GM21390 (cell line): ENCODE measurements around the gene SLC16A11.
"Not testable (repeated sequence)": the region's sequence is repeated elsewhere in the genome, so short reads cannot be mapped to it uniquely, and the experiment has no call there.

Experiments
- ATAC-seq: cut with Tn5 transposase; IDR thresholded peaks from one replicate; pipeline ENCODE4 v1.9.1; 2021; ENCODE audit not compliant: unreplicated experiment

SLC16A11 gene, protein sequence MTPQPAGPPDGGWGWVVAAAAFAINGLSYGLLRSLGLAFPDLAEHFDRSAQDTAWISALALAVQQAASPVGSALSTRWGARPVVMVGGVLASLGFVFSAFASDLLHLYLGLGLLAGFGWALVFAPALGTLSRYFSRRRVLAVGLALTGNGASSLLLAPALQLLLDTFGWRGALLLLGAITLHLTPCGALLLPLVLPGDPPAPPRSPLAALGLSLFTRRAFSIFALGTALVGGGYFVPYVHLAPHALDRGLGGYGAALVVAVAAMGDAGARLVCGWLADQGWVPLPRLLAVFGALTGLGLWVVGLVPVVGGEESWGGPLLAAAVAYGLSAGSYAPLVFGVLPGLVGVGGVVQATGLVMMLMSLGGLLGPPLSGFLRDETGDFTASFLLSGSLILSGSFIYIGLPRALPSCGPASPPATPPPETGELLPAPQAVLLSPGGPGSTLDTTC

DNA sequence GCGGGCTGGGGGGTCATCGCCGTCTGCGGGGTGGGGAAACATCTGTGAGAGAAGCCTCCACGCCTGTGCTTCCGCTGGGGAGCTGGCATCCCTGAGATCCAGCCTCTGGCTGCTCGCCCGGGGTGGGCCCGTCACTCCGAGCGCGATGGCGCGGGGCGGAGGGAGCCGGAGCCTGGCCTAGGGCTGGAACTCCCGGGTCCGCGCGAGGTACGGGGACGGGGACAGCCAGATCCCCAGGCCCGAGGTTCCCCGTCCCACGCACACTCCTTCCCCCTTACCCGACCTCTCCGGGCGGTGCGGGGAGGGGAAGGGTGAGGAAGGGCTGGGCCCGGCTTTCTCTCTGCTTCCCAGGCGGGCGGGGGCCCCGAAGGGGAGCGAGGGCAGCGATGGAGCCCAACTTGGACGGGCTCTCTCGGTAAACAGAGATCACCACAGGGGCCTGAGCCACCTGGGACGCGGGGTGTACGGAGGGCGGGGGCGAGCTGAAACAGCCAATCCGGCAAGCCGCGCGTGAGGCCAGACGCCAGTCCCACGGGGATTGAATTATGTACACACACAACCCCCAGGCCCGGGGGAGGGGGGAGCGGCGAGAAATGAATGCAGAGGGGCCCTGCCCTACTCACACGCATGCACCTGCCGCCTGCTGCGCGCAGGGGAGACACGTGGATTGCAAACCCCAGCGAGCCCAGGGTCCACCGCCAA, at the start of gene SLC16A11:
Gene SLC16A11, minus strand, starts transcription at position 596 of the 702 bp plus-strand sequence. Its CDS starts 579 bp downstream, at position 17.
- no peak for ATAC-seq

DNA sequence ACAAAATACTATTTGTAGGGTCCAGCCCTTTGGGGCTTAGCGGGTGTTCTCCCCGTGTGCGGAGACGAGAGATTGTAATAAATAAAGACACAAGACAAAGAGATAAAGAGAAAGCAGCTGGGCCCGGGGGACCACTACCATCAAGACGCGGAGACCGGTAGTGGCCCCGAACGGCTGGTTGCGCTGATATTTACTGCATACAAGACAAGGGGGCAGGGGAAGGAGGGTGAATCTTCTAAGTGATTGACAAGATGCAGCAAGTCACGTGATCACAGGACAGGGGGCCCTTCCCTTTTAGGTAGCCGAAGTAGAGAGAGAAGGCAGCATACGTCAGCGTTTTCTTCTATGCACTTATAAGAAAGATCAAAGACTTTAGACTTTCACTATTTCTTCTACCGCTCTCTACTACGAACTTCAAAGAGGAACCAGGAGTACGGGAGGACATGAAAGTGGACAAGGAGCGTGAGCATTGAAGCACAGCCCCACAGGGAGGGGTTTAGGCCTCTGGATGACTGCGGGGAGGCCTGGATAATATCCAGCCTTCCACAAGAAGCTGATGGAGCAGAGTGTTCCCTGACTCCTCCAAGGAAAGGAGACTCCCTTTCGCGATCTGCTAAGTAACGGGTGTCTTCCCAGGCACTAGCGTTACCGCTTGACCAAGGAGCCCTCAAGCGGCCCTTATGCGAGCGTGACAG, 47.6 kb upstream of the SLC16A11 start:
- ATAC-seq, result not testable (repeated sequence)

DNA sequence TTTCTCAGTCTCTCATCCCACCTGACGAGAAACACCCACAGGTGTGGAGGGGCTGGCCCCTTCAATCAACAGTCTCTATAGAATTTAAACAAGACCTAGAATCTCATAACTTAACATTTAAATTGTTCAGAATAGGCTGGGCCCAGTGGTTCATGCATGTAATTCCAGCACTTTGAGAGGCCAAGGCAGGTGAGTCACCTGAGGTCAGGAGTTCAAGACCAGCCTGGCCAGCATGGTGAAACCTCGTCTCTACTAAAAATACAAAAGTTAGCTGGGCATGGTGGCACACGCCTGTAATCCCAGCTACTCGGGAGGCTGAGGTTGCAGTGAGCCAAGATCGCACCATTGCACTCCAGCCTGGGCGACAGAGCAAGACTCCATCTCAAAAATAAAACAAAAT, 45.7 kb upstream of the SLC16A11 start:
- ATAC-seq, result not testable (repeated sequence)

DNA sequence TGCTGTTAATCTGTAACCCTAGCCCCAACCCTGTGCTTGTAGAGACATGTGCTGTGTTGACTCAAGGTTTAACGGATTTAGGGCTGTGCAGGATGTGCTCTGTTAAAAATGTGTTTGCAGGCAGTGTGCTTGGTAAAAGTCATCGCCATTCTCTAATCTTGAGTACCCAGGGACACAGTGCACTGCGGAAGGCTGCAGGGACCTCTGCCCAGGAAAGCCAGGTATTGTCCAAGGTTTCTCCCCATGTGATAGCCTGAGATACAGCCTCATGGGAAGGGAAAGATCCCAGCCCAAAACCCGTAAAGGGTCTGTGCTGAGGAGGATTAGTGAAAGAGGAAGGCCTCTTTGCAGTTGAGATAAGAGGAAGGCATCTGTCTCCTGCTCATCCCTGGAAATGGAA, 44.5 kb upstream of the SLC16A11 start:
- not testable (repeated sequence) for ATAC-seq

DNA sequence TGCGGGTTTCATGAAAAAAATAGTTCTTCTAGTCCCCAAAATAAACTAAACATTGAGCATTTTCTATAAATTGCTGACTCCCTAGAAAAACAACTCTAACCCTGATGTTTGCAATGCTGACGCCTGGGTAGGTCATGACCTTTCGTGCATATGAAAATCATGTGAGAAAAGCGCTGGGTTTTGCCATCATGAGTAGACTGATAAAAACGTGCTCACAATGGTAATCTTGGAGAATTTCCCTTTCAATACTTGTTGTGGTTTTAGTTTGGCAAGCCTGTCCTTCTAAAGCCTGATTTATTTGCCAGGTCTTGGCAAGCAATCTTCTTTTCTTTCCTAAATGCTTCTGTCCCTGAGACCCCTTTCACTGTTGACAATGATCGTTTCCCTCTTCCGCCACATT, 40.2 kb upstream of the SLC16A11 start:
- no peak for ATAC-seq

DNA sequence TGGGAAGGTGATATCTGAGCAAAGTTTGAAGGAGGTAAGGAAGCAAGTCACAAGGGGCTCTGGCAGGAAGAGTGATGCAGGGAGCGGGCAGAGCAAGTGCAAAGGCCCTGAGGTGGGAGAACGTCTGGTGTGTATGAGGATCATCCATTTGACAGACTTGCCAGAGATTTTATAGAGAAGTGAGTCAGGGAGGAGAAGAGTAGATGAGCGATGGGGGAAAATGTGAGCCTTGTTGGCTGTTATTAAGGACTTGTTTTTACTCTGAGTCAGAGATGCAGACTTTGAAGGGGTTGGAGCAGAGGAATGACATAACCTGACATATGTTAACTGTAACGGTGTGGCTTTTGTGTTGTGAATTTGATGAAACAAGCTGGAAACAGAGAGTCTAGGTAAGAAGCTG, 39.7 kb upstream of the SLC16A11 start:
- ATAC-seq, result no peak

DNA sequence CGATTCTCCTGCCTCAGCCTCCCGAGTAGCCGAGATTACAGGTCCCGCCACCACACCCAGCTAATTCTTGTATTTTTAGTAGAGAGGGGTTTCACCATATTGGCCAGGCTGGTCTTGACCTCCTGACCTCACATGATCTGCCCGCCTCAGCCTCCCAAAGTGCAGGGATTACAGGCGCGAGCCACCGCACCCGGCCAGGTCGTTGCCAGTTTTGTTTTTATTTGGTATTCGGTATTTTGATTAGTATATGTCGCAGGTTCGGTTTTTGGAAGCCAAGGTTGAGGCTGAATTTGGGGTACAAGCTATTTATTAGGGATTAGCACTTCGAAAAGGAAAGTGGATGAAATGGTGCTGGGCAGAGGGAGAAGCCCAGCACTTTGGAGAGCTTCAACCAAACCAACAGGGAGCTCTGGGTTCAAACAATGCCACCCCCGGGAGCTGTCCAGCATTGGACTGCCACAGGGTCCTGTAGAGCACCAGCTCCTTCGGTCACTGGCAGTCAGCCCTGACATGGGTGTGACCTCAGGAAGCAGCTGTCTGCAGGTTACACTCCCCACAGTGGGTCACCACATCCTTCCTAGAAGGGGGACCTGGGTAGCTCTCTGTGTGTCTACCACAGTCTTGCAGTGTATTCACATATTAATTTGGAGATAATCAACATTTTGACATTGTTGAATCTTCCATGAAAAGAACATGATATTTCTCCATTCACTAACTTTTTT, 37.6 kb upstream of the SLC16A11 start:
- no peak for ATAC-seq

DNA sequence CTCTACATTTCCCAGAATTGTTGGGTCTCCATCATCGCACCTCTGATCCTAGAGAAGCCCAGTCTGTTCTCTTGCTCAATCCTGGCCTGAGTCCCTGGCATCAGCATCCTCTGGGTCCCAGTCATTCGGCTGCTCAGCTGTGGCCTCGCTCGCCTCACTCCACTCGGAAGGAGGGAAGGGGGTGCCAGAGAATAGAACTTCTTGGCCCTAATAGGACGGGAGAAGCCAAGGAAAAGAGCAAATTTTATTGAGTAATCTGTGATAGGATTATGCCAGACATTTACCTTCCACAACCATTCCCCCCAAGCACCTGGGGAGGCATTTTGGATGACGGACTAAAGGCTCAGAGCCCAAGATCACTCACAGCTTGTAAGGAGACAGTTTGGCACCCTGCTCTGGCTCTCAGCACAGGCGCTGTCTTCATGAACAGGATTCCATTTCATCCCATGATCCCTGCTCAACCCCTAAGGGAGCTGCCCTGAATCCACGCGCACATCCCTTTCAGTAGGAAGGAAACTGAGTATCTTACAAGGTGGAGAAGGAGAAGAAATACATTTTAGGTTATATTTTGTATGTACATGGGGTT, 36.7 kb upstream of the SLC16A11 start:
- ATAC-seq, result no peak

DNA sequence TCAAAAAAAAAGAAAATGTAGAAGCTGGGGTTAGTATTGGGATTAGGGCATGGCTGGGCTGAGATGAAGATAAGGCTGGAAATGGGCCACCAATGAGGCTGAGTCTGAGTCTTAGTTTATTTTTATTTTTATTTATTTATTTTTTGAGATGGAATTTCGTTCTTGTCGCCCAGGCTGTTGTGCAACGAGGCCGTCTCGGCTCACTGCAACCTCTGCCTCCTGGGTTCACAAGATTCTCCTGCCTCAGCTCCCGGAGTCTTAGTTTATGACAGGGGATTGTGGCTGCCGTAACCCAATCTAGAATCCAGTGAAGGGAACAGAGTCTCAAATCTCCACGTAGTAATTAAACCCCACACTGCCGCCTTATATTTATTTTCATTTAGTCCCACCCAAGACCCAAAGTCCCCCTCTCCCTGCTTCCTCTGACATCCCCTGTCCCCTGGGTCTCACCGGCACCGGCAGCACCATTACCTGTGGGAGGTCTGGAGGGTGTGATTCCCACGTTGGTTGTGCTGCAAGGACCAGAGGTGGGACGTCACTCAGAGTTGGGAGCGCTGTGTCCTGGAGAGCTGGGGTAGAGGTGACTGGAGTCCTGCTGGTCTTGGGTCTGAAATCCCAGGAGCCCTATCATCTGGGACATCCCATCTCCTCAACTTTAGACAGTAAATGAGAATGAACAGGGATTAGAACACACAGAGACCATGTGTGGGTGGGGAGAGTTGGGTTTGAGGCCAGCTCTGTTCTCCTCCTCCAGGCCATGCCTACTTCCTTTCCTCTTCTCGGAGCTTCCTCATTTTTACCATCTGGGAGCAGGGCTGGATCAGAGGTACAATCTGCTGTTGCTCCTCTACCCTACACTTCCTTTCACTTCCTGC, 35.9 kb upstream of the SLC16A11 start, which contains the start of gene CLEC10A:
Gene CLEC10A, minus strand, starts transcription at position 671 of the 875 bp plus-strand sequence. CDS start 1,439 bp downstream, outside the sequence.
- ATAC-seq, result no peak

DNA sequence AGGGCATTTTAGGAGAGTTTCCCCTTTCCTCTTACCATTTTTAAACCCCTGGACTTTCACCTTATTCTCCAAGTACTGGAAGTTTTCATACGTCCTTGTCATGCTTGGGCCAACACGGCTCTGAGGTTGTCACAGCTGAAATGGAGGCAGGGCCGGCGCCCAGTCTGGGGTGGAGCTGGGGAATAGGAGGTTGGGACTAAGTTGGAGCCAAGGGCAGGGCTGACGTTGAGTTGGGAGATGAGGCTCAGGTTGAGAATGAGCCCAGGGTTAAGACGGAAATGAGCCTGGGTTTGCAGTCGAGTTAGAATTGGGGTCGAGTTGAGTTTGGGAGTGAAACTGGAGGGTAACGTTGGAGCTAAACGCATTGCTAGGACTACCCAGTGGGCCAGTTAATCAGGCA, 34.8 kb upstream of the SLC16A11 start:
- no peak for ATAC-seq

DNA sequence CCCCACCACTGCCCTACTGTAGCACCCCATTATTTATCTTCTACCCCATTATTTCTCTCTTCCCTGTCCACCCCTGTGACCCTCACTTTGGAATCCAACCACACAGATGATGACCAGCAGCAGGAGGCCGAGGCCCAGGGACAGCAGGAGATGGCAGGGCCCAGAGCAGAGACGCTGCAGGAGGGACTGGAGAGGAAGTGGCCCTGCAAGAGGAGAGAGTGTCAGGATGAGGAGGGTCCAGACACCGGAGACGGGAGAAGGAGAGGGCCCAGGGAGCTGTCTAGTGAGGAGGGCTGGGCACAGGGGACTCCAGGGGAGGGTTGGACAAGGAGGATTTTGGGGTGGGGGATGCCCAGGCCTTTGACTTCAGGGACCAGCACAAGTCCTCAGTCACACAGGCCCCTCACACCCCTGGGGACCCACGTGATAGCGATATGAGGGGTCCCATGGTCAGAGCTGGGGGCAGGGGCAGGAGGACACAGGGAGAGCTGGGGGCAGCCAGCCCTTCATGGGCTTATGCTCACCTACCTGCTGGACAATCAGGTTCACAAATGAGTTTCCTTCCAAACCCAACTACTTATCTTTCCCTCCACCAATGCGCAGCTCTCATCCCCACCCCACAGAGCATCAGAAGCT, 34.1 kb upstream of the SLC16A11 start:
- ATAC-seq, result no peak

DNA sequence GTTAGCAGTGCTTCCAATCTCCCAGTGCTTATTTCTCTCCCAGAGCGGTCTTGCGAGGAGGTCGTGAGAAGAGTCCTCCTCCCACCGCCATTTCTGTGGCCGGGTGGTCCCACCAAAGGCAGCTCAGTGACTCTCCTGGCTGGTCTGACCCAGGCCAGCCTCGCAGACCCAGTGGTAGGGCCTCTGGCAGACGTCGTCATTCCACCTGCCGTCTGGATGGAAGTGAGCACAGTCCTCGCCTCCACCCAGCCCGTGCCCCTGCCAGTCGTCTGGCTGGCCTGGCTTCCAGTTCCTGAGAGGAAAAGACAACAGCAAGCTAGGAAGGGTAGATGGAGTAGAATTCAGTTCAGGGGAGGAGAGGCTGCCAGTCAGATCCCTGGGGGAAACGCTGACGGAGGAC, 31.0 kb upstream of the SLC16A11 start:
- no peak for ATAC-seq

DNA sequence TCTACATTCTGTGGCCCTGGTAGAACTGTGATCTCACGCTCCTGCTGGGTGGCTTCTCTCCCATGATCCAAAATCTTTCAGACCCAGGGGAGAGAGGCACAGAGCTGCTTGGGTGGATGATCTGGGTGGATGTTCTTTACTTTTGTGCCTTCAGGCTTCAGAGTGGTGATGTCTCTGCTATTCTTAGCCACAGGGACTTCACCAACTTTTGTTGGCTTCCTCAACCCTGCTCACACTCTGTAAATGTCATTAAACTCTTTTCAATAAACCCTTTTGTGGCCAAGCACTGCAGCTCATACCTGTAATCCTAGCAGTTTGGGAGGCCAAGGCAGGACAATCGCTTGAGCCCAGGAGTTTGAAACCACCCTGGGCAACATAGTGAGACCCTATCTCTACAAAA, 28.5 kb upstream of the SLC16A11 start:
- ATAC-seq, result no peak

DNA sequence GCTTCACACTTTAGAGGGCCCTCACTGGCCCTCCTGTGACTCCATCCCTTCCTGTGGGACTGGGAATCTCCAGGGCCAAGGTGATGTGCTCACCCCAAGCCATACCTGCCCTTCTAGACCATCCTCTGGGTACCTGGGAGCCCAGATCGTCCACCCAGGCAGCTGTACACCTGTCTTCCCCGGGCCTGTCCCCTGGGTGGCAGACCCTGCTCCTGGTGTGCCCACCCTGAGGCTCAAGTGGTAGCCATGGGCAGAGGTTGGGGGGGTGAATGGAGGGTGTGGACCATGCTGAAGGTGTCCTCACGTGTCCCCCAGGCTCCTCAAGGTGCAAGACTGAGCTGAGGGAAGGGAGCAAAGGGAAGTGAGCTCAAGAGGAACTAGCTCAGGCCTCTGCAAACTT, 26.8 kb upstream of the SLC16A11 start:
- ATAC-seq, result no peak

DNA sequence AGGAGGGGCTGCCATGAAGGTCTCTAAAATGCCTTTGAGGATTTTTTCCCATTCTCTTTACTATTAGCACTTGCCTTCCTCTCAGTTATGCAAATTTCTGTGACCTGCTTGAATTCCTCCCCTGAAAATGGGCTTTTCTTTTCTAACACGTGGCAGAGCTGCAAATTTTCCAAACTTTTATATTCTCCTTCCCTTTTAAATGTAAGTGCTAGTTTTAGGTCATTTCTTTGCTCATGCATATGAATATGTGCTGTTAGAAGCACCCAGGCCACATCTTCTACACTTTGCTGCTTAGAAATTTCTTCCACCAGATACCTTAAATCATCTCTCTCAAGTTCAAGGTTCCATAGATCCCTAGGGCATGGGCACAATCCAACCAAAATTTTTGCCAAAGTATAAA, 24.4 kb upstream of the SLC16A11 start:
- no peak for ATAC-seq

DNA sequence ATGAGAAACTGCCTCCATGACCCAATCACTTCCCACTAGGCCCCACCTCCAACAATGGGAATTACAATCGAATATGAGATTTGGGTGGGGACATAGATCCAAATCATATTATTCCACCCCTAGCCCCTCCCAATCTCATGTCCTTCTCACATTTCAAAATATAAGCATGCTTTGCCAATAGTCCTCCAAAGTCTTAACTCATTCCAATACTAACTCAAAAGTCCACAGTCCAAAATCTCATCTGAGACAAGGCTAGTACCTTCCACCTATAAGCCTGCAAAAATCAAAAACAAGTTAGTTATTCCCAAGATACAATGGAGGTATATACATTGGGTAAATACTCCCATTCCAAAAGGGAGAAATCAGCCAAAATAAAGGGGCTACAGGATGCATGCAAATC, 23.3 kb upstream of the SLC16A11 start:
- ATAC-seq, result no peak

DNA sequence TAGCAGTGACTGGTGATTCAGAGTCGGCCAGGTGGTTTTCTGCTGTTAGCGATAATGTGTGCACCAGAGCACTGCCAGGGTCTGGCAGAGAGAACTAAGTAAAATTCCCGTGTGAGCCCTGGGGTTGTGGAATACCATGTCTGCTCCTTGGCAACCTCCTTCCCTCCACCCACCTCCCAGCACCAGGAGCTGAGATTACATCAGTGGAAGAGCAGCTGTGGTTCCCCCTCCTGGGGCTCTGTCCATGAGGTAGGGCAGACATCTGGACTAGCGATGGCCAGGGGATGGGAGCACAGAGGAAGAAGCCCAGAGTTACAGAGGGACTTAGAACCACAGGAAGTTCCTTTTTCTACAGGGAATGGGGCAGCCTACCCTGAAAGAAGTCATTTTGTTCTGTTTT, 20.4 kb upstream of the SLC16A11 start:
- ATAC-seq, result no peak

DNA sequence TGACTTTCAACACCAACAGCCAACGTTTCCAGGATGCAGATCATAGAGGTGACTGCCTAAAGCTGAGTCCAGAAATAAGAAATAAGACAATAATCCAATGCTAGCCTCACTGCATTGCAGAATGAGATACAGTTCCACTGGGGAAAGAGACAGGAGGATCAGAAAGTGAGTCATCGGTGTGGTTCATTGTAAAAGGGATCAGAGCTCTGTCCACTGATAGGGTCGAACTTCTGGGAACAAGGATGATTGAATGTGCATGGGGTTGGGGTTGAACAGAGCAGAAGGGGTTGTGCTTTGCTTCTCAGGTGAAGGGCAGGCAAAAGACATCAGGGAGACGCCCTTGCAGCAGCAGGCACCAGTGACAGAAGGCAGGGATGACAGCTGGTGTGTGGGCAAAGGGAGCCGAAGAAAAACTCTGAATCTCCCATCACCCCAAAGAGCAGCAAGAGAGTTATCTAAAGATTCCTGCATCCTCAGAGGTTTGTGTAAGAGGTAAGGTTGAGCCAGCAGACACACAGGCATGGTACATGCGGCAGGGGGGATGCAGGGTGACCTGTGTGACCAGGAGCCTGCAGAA, 19.7 kb upstream of the SLC16A11 start:
- ATAC-seq, result no peak
